GM21447 (cell line): Measurements from ENCODE around the gene EFCAB12.
A peak's percentile ranks its signal among the peaks of the same experiment; 100 is the strongest.

Source experiments
- ATAC-seq: cut with Tn5 transposase; IDR thresholded peaks from one replicate; pipeline ENCODE4 v1.9.1; 2021; ENCODE audit not compliant: unreplicated experiment

EFCAB12 gene

GRCh38 chr3:129428376-129429079, at the start of gene EFCAB12:
Gene EFCAB12 (minus strand): TSS chr3:129428636. CDS start chr3:129428488, 148 bp downstream.
- ATAC-seq: peak; percentile 85

GRCh38 chr3:129476586-129476985, 48.1 kb upstream of the EFCAB12 start:
- ATAC-seq: no peak

- ATAC-seq: no peak
Measured at GRCh38 chr3:129475863-129476262, 47.4 kb upstream of the EFCAB12 start.

GRCh38 chr3:129474984-129475804, 46.8 kb upstream of the EFCAB12 start:
- no peak for ATAC-seq

GRCh38 chr3:129473769-129474152, 45.3 kb upstream of the EFCAB12 start:
- no peak for ATAC-seq

- no peak for ATAC-seq
Measured at GRCh38 chr3:129473067-129473768, 44.8 kb upstream of the EFCAB12 start.

- no peak for ATAC-seq
Measured at GRCh38 chr3:129470861-129471260, 42.4 kb upstream of the EFCAB12 start.

GRCh38 chr3:129469026-129469425, 40.6 kb upstream of the EFCAB12 start:
- ATAC-seq: no peak

GRCh38 chr3:129467932-129468331, 39.5 kb upstream of the EFCAB12 start:
- no peak for ATAC-seq

GRCh38 chr3:129463716-129464115, 35.3 kb upstream of the EFCAB12 start:
- no peak for ATAC-seq

- ATAC-seq: no peak
Measured at GRCh38 chr3:129463094-129463493, 34.7 kb upstream of the EFCAB12 start.

- no peak for ATAC-seq
Measured at GRCh38 chr3:129462361-129462968, 34.0 kb upstream of the EFCAB12 start.

- ATAC-seq: peak; percentile 16
Measured at GRCh38 chr3:129461461-129462146, 33.2 kb upstream of the EFCAB12 start.

GRCh38 chr3:129461022-129461421, 32.6 kb upstream of the EFCAB12 start:
- peak; percentile 73 for ATAC-seq

GRCh38 chr3:129460572-129460971, 32.1 kb upstream of the EFCAB12 start:
- no peak for ATAC-seq

GRCh38 chr3:129460155-129460554, 31.7 kb upstream of the EFCAB12 start:
- ATAC-seq: no peak

- ATAC-seq: no peak
Measured at GRCh38 chr3:129453732-129454131, 25.3 kb upstream of the EFCAB12 start.

- ATAC-seq: no peak
Measured at GRCh38 chr3:129449279-129450115, 21.1 kb upstream of the EFCAB12 start.

- no peak for ATAC-seq
Measured at GRCh38 chr3:129448186-129448895, 19.9 kb upstream of the EFCAB12 start.
